Left lung (tissue), 10 donors: ENCODE measurements around the gene ZNF511. TPM values are rescaled to one million over a fixed set of nuclear protein-coding genes. Genes with fewer than 3 reads are reported as not detected.

Experiments used
- ATAC-seq: fragments of 200-7000 bp; cut with Tn5 transposase; one replicate; pipeline ENCODE4 v1.9.1; 2020; ENCODE audit warnings: moderate library complexity
- DNase-seq, 4 donors: peaks; one replicate each; pipeline ENCODE4 v3.0.0-alpha.2; 2013 to 2020
- H3K27ac ChIP-seq, 2 donors: fragments of 200-600 bp; sonication (generic) in 1 of 2; one replicate each; pipeline versions ENCODE4 v1.5.0 to v1.8.0; 2020 to 2021
- H3K27me3 ChIP-seq, 2 donors: fragments of 200-600 bp; sonication (generic) in 1 of 2; one replicate each; pipeline versions ENCODE4 v1.5.0 to v1.8.0; 2020 to 2021
- H3K36me3 ChIP-seq, 2 donors: fragments of 200-600 bp; sonication (generic) in 1 of 2; one replicate each; pipeline versions ENCODE4 v1.5.0 to v1.8.0; 2020 to 2021
- H3K4me1 ChIP-seq, 2 donors: fragments of 200-600 bp; one replicate each; pipeline ENCODE4 v1.8.0; 2021
- H3K4me3 ChIP-seq, 2 donors: fragments of 200-600 bp; sonication (generic) in 1 of 2; one replicate each; pipeline versions ENCODE4 v1.5.0 to v1.8.0; 2020 to 2021; ENCODE audit warnings: mild to moderate bottlenecking in 1 of 2
- H3K9me3 ChIP-seq, 2 donors: fragments of 200-600 bp; sonication (generic) in 1 of 2; one replicate each; pipeline versions ENCODE4 v1.5.0 to v1.8.0; 2020 to 2021
- intact Hi-C, 2 donors: fragments of 100-400 bp; cut with DNase I; formaldehyde crosslinking; loops; one replicate each; pipeline versions ENCODE4 v1.11.2 to v1.14.2; 2022
- polyA plus RNA-seq, 6 donors: library from polyadenylated mRNA; unstranded; fragments of 120-200 nt; gene quantifications; one replicate each; pipeline ENCODE4 v1.2.1, GENCODE V29; 2013; ENCODE audit not compliant: insufficient read length in 6 of 6
- total RNA-seq, 2 donors: library from RNA; stranded (reverse); fragmentation: NEBNext Ultra II Directional; extraction: Animal tissue kit (Norgen Biotek cat#: 25700); gene quantifications; one replicate each; pipeline ENCODE4 v1.2.1, GENCODE V29; 2021
- TF ChIP-seq, protein P1 (sequence below), 2 donors: fragments of 200-600 bp; sonication (generic) in 1 of 2; IDR thresholded peaks; one replicate each; pipeline versions ENCODE4 v1.5.0 to v1.8.0; 2021; ENCODE audit warnings: antibody characterized with exemption in 2 of 2
- donor health status: DM: no; HTN: yes; CAD: no.
- donor health status: DM: no; HTN: no; CAD: no.

The ZNF511 gene
- total and polyA plus RNA-seq, 8 donors: 34.3 to 48.5 (median 42.3) TPM

DNA sequence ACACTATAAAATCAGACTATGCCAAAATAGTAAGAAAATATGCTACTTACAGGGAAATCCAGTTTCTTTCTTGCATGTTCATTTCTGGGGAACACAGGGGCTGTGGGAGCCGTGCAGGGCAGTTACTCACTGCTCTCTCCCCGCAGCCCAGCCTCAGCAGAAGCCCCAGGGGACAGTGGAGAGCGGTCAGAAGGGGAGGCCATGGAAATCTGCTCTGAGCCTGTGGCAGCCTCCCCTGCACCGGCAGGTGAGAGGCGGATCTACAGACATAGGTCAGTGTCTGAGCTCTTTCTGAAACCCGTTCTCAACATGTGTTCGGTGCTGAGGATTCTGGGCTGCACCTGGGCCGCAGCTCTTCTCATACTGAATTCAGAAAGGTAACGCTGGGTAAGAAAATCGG, 2.9 kb downstream of the ZNF511 start:
- peak in 1 of 4 donors; percentile 48 for DNase-seq
- no peaks in the 10 kb centered on the region for H3K9me3 ChIP-seq
- ATAC-seq: no peak
- no peak overlapping the region for H3K27ac ChIP-seq
- H3K27me3 ChIP-seq: no peaks in the 10 kb centered on the region
- intact Hi-C loops: no loop called here
- TF ChIP-seq, protein P1, sequence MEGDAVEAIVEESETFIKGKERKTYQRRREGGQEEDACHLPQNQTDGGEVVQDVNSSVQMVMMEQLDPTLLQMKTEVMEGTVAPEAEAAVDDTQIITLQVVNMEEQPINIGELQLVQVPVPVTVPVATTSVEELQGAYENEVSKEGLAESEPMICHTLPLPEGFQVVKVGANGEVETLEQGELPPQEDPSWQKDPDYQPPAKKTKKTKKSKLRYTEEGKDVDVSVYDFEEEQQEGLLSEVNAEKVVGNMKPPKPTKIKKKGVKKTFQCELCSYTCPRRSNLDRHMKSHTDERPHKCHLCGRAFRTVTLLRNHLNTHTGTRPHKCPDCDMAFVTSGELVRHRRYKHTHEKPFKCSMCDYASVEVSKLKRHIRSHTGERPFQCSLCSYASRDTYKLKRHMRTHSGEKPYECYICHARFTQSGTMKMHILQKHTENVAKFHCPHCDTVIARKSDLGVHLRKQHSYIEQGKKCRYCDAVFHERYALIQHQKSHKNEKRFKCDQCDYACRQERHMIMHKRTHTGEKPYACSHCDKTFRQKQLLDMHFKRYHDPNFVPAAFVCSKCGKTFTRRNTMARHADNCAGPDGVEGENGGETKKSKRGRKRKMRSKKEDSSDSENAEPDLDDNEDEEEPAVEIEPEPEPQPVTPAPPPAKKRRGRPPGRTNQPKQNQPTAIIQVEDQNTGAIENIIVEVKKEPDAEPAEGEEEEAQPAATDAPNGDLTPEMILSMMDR (IDR thresholded peaks at IDR 0.05): no peak
- no peak overlapping the region for H3K4me3 ChIP-seq
- H3K4me1 ChIP-seq: peaks cover 18 to 29% of the 10 kb centered on the region in 2 donors
- H3K36me3 ChIP-seq: peaks cover 0 to 32% of the 10 kb centered on the region in 2 donors

DNA sequence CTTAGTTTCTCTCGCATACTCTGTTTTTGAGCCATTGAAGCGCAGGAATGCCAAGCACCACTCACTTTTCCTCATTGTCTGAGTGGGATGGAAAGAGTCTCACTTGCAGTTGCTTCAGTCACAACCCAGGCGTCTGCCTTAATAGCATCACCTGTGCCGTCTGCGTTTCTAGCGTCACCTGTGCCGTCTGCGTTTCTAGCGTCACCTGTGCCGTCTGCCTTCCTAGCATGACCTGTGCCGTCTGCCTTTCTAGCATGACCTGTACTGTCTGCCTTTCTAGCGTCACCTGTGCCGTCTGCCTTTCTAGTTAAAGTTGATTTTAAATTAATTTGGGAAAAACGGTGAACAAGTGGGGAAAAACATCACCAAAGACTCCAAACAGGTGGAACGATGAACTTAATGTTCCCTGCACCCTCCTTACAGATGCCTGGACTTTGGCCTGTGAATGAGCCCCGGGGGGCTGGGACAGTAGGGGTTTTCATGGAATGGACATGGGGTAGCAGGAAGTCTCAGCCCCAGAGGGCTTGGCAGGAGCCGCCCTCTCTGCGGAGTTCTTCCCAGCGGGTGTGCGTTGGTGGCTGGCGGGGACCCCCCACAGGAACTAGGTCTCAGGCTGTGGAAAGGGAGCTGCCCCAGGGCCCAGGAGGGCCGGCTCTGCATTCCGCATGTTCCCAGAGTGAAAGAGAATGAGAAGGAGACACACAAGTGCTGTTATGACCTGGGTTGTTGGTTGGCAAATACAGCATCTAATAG, 3.5 kb downstream of the ZNF511 start:
- no peaks in the 10 kb centered on the region for H3K9me3 ChIP-seq
- ATAC-seq (no peak), DNase-seq (peak in 1 of 4 donors; percentile 63)
- no peak overlapping the region for H3K4me3 ChIP-seq
- peaks cover 13 to 23% of the 10 kb centered on the region in 2 donors for H3K4me1 ChIP-seq
- TF ChIP-seq, protein P1 (IDR thresholded peaks at IDR 0.05): no peak
- intact Hi-C loops: no loop called here
- H3K36me3 ChIP-seq: peaks cover 0 to 32% of the 10 kb centered on the region in 2 donors
- H3K27ac ChIP-seq: no peak overlapping the region
- no peaks in the 10 kb centered on the region for H3K27me3 ChIP-seq

DNA sequence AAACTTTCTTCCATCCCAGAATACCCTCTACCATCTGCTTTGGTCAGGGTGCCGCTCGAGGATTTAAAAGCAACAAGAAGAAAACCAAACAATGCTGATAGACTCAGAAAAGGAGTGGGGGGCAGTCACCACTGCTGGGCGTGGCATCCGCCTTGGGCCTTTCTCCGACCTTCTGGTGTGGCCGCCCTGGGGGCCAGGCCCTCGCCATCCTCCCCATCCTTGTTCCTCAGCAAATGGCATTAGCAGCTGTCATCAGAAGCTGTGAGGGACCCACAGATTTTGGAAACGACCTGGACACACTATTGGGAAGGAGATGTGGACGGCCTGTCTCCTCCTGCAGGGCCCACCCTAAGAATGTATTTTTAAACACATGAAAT, 4.0 kb downstream of the ZNF511 start:
- ATAC-seq (no peak), DNase-seq (peak in 1 of 4 donors; percentile 43)
- Histone ChIP-seq H3K9me3 (no peaks in the 10 kb centered on the region), H3K36me3 (peaks cover 0 to 32% of the 10 kb centered on the region in 2 donors), H3K4me1 (peaks cover 7 to 17% of the 10 kb centered on the region in 2 donors), H3K4me3 (no peak overlapping the region), H3K27ac (no peak overlapping the region), H3K27me3 (no peaks in the 10 kb centered on the region)
- TF ChIP-seq, protein P1 (IDR thresholded peaks at IDR 0.05): no peak
- intact Hi-C loops: no loop called here

DNA sequence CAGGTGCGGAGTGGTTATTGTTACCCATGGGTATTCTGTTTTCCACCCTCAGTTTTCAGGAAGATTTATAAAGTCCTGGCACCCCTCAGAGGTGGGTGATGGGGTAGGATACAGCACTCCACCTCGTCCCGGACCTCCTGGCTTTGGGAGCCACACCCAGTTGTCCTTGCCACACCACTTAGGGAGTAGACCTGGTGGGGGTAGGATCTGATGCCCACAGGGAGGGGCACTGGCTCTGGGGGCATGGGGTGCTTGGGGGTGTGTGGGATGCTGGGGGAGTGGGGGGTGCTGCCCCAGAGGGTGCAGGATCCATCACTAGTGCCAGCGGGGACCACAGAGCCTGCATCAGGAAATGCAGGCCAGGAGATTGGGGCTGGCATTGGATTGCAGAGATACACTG, 4.5 kb downstream of the ZNF511 start:
- intact Hi-C loops: no loop called here
- TF ChIP-seq, protein P1 (IDR thresholded peaks at IDR 0.05): no peak
- H3K27ac ChIP-seq: no peak overlapping the region
- no peaks in the 10 kb centered on the region for H3K9me3 ChIP-seq
- H3K36me3 ChIP-seq: peaks cover 0 to 32% of the 10 kb centered on the region in 2 donors
- no peak for ATAC-seq
- no peaks in the 10 kb centered on the region for H3K27me3 ChIP-seq
- peak in 1 of 4 donors; percentile 20 for DNase-seq
- peaks cover 6 to 14% of the 10 kb centered on the region in 2 donors for H3K4me1 ChIP-seq
- no peak overlapping the region for H3K4me3 ChIP-seq

DNA sequence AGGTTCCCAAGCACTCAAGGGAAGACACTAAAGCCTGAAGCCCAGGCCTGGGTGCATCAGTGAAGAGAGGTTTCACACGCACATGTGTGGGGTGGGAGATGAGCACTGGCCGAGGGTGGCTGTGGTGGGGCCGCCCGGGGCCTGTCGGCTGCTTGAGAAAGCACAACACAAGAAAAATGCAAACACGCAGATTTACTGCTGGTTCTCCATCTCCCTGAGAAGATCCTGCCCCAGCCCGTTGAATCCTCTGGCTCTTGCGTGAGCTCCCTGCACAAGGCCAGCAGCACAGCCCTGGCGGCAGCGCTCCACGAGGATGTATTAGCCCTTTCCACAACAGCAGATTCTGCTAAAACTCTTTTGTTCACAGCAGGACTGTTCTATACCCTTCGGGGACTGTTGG, 6.2 kb downstream of the ZNF511 start:
- no peak overlapping the region for H3K27ac ChIP-seq
- ATAC-seq: no peak
- H3K4me3 ChIP-seq: no peak overlapping the region
- DNase-seq: peak in 1 of 4 donors; percentile 63
- H3K36me3 ChIP-seq: peaks cover 0 to 32% of the 10 kb centered on the region in 2 donors
- peaks cover 0 to 14% of the 10 kb centered on the region in 2 donors for H3K4me1 ChIP-seq
- intact Hi-C loops: no loop called here
- TF ChIP-seq, protein P1 (IDR thresholded peaks at IDR 0.05): no peak
- no peaks in the 10 kb centered on the region for H3K9me3 ChIP-seq
- peaks cover 0 to 16% of the 10 kb centered on the region in 2 donors for H3K27me3 ChIP-seq
